RWPE2 (cell line): ENCODE data around the gene AFAP1.

ENCODE experiments used
- ATAC-seq: fragments of 200-7000 bp; cut with Tn5 transposase; 3 replicates; pipeline ENCODE4 v1.9.1; 2021; ENCODE audit warnings: low read depth
- DNase-seq: peaks from one replicate; pipeline ENCODE4 v3.0.0-alpha.2; 2020; ENCODE audit warnings: low spot score
- H3K27ac ChIP-seq: fragments of 450-650 bp; 2 replicates; pipeline ENCODE4 v1.5.1; 2017; ENCODE audit warnings: mild to moderate bottlenecking; ENCODE audit not compliant: poor library complexity, severe bottlenecking
- H3K27me3 ChIP-seq: fragments of 250-450 bp; sonication (Bioruptor Pico); 2 replicates; pipeline ENCODE4 v1.5.1; 2021; ENCODE audit warnings: mild to moderate bottlenecking, moderate library complexity; ENCODE audit not compliant: insufficient read depth, poor library complexity, severe bottlenecking
- H3K36me3 ChIP-seq: fragments of 250-450 bp; sonication (Bioruptor Pico); 2 replicates; pipeline ENCODE4 v1.5.1; 2020; ENCODE audit warnings: low read depth, mild to moderate bottlenecking, moderate library complexity
- H3K4me1 ChIP-seq: fragments of 250-450 bp; sonication (Bioruptor Pico); 2 replicates; pipeline ENCODE4 v1.5.1; 2021; ENCODE audit warnings: mild to moderate bottlenecking, moderate library complexity; ENCODE audit not compliant: insufficient read depth, poor library complexity, severe bottlenecking
- H3K4me3 ChIP-seq: fragments of 250-450 bp; sonication (Bioruptor Pico); 2 replicates; pipeline ENCODE4 v1.5.1; 2021; ENCODE audit warnings: mild to moderate bottlenecking, moderate library complexity; ENCODE audit not compliant: severe bottlenecking
- H3K9me3 ChIP-seq: fragments of 250-450 bp; sonication (Bioruptor Pico); 2 replicates; pipeline ENCODE4 v1.5.1; 2021; ENCODE audit warnings: mild to moderate bottlenecking, moderate library complexity; ENCODE audit not compliant: severe bottlenecking
- TF ChIP-seq, protein P1 (sequence below): fragments of 450-650 bp; IDR thresholded peaks from one replicate; pipeline ENCODE4 v1.5.1; 2017; ENCODE audit warnings: mild to moderate bottlenecking, moderate library complexity; ENCODE audit not compliant: poor library complexity, severe bottlenecking

The AFAP1 gene

GRCh38 chr4:7830747-7831146, 108.9 kb downstream of the AFAP1 start:
- Histone ChIP-seq H3K4me1 (peaks cover 30% of the 10 kb centered on the region), H3K36me3 (peaks cover 30% of the 10 kb centered on the region), H3K9me3 (no peaks in the 10 kb centered on the region), H3K4me3 (no peak overlapping the region), H3K27ac (peak overlapping the region; percentile 76), H3K27me3 (no peaks in the 10 kb centered on the region)
- no peak for DNase-seq
- TF ChIP-seq, protein P1, sequence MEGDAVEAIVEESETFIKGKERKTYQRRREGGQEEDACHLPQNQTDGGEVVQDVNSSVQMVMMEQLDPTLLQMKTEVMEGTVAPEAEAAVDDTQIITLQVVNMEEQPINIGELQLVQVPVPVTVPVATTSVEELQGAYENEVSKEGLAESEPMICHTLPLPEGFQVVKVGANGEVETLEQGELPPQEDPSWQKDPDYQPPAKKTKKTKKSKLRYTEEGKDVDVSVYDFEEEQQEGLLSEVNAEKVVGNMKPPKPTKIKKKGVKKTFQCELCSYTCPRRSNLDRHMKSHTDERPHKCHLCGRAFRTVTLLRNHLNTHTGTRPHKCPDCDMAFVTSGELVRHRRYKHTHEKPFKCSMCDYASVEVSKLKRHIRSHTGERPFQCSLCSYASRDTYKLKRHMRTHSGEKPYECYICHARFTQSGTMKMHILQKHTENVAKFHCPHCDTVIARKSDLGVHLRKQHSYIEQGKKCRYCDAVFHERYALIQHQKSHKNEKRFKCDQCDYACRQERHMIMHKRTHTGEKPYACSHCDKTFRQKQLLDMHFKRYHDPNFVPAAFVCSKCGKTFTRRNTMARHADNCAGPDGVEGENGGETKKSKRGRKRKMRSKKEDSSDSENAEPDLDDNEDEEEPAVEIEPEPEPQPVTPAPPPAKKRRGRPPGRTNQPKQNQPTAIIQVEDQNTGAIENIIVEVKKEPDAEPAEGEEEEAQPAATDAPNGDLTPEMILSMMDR, result no peak
- ATAC-seq, result no peak

GRCh38 chr4:7829652-7830580, 109.7 kb downstream of the AFAP1 start:
- Histone ChIP-seq H3K27ac (peak overlapping the region; percentile 76), H3K4me1 (peaks cover 30% of the 10 kb centered on the region)

DNA sequence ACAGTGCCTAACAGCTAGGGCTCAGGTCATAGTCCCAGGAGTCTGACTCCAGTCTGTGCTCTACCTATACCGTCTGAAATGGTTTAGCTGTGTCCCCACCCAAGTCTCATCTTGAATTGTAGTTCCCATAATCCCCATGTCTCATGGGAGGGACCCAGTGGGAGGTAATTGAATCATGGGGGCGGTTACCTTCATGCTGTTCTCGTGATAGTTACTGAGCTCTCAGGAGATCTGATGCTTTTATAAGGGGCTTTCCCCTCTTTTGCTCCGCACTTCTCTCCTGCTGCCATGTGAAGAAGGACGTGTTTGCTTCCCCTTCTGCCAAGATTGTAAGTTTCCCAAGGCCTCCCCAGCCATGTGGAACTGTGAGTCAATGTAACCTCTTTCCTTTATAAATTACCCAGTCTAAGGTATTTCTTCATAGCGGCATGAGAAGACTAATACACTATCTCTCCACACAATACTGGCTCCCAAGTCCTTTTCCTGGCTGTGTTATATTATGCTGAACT, 110.8 kb downstream of the AFAP1 start:
- peaks cover 30% of the 10 kb centered on the region for H3K4me1 ChIP-seq
- no peaks in the 10 kb centered on the region for H3K27me3 ChIP-seq
- no peaks in the 10 kb centered on the region for H3K9me3 ChIP-seq
- peaks cover 39% of the 10 kb centered on the region for H3K36me3 ChIP-seq
- H3K4me3 ChIP-seq, result no peak overlapping the region
- DNase-seq (no peak), ATAC-seq (peak; percentile 17)
- peak overlapping the region; percentile 76 for H3K27ac ChIP-seq
- TF ChIP-seq, protein P1, result no peak

More at GRCh38 chr4:7829652-7830580, 109.7 kb downstream of the AFAP1 start:
- no peak for ATAC-seq
- no peak overlapping the region for H3K4me3 ChIP-seq
- H3K27me3 ChIP-seq, result no peaks in the 10 kb centered on the region
- no peaks in the 10 kb centered on the region for H3K9me3 ChIP-seq
- TF ChIP-seq, protein P1, result no peak
- no peak for DNase-seq
- peaks cover 38% of the 10 kb centered on the region for H3K36me3 ChIP-seq

DNA sequence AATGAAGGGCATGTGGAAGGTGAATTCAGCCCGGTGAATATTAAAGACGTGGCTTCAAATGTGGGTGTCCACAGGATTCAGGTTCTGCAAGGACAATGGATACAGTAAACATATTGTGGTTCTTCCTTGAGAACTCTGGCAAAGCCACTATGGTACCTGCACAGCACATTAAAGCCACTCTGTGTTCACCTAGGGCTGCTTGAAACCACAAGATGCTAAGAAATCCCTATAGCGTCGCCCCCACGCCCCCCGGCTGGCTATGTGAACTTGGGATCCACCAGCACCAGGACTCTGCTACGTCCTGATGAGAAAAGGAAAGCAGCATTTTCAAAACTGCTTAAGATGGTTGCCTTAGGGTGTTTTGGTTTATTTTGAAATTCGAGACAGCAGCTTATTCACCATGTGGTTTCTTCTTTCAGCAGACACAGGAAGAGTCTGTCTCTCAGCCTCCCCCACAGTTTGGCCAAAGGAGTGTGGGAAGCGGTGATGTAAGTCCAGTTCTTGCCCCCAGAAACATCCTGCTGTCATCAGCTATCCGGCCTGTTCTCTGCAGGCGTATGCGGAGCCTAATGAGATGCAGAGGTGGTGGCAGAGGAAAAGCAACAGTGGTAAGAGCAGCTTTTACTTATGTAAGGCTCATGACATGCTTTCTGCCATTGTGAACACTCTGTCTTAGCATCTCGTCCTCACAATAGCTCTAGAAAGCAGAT, 111.5 kb downstream of the AFAP1 start:
- no peaks in the 10 kb centered on the region for H3K9me3 ChIP-seq
- H3K4me1 ChIP-seq, result peaks cover 30% of the 10 kb centered on the region
- ATAC-seq (peak; percentile 97), DNase-seq (peak; percentile 86)
- H3K27me3 ChIP-seq, result no peaks in the 10 kb centered on the region
- H3K27ac ChIP-seq, result peak overlapping the region; percentile 76
- TF ChIP-seq, protein P1, result no peak
- peaks cover 39% of the 10 kb centered on the region for H3K36me3 ChIP-seq
- no peak overlapping the region for H3K4me3 ChIP-seq
